CD14-positive monocyte (primary cell): ENCODE measurements around the gene PODN. TPM values are rescaled to one million over a fixed set of nuclear protein-coding genes. Genes with fewer than 3 reads are reported as not detected.

Experiments
- DNase-seq, 3 donors: peaks; one replicate each; pipeline ENCODE4 v3.0.0-alpha.2; 2011 to 2022
- H2AFZ ChIP-seq: 2 replicates; pipeline ENCODE4 v1.6.0; 2012; ENCODE audit warnings: mild to moderate bottlenecking, low read depth, low read length, inconsistent platforms; ENCODE audit not compliant: insufficient read depth, poor library complexity, severe bottlenecking
- H3K27ac ChIP-seq, 2 donors: 1 replicate in 1 of 2; 2 replicates in 1 of 2; pipeline ENCODE4 v1.5.1; 2012 to 2013; ENCODE audit warnings: low read length in 2 of 2, control low read depth in 1 of 2, inconsistent platforms in 1 of 2, low read depth in 1 of 2, mild to moderate bottlenecking in 1 of 2
- H3K27me3 ChIP-seq, 2 donors: one replicate each; pipeline versions ENCODE4 v1.6.0 to v1.6.1; 2011 to 2013; ENCODE audit warnings: low read length in 2 of 2; ENCODE audit not compliant: control insufficient read depth in 2 of 2, insufficient read depth in 2 of 2
- H3K36me3 ChIP-seq, 2 donors: replicated peaks in 1 of 2; 1 replicate in 1 of 2; 2 replicates in 1 of 2; pipeline versions ENCODE4 v1.5.1 to v1.6.1; 2012 to 2013; ENCODE audit warnings: low read length in 2 of 2, control low read depth in 1 of 2, inconsistent platforms in 1 of 2, mild to moderate bottlenecking in 1 of 2; ENCODE audit not compliant: insufficient read depth in 2 of 2, control insufficient read depth in 1 of 2
- H3K4me1 ChIP-seq, 2 donors: 1 replicate in 1 of 2; 2 replicates in 1 of 2; pipeline versions ENCODE4 v1.5.1 to v1.6.1; 2012 to 2013; ENCODE audit warnings: low read length in 2 of 2, control low read depth in 1 of 2, inconsistent platforms in 1 of 2, mild to moderate bottlenecking in 1 of 2, moderate library complexity in 1 of 2; ENCODE audit not compliant: insufficient read depth in 2 of 2, control insufficient read depth in 1 of 2
- H3K4me2 ChIP-seq: replicated peaks from 2 replicates; pipeline ENCODE3; 2012; ENCODE audit warnings: low read length, moderate library complexity, mild to moderate bottlenecking; ENCODE audit not compliant: poor library complexity, severe bottlenecking; ENCODE audit errors: extremely low read depth
- H3K4me3 ChIP-seq, 3 experiments: fragments of 200-600 bp in 1 of 3; sonication (generic) in 1 of 3; replicated peaks in 1 of 3; 1 replicate in 2 of 3; 2 replicates in 1 of 3; pipeline ENCODE4 v1.5.1; 2011 to 2013; ENCODE audit warnings: low read length in 3 of 3, mild to moderate bottlenecking in 3 of 3, control low read depth in 2 of 3, low read depth in 2 of 3, inconsistent platforms in 1 of 3, moderate library complexity in 1 of 3
- H3K79me2 ChIP-seq: 2 replicates; pipeline ENCODE4 v1.6.0; 2012; ENCODE audit warnings: mild to moderate bottlenecking, control low read depth, inconsistent platforms, low read length, moderate library complexity; ENCODE audit not compliant: insufficient read depth
- H3K9ac ChIP-seq: 2 replicates; pipeline ENCODE4 v1.6.0; 2017; ENCODE audit warnings: low read length, mild to moderate bottlenecking; ENCODE audit not compliant: insufficient read depth, poor library complexity, severe bottlenecking
- H3K9me3 ChIP-seq, 2 donors: replicated peaks in 1 of 2; 1 replicate in 1 of 2; 2 replicates in 1 of 2; pipeline versions ENCODE4 v1.5.1 to v1.6.1; 2012 to 2013; ENCODE audit warnings: low read length in 2 of 2, control low read depth in 1 of 2; ENCODE audit not compliant: control insufficient read depth in 1 of 2, insufficient read depth in 1 of 2
- H4K20me1 ChIP-seq: 2 replicates; pipeline ENCODE4 v1.6.0; 2012; ENCODE audit warnings: mild to moderate bottlenecking, low read length, control low read depth, moderate library complexity; ENCODE audit not compliant: insufficient read depth
- H3K27ac Mint-ChIP-seq, 7 donors: one replicate each; pipeline ENCODE4 v1.8.0; 2020; ENCODE audit warnings: mild to moderate bottlenecking in 7 of 7, mixed read lengths in 7 of 7, moderate library complexity in 6 of 7, inconsistent platforms in 2 of 7
- H3K27me3 Mint-ChIP-seq, 3 donors: one replicate each; pipeline ENCODE4 v1.8.0; 2021 to 2022; ENCODE audit warnings: low read depth in 3 of 3, mild to moderate bottlenecking in 3 of 3, mixed read lengths in 3 of 3, moderate library complexity in 3 of 3, inconsistent platforms in 1 of 3
- H3K36me3 Mint-ChIP-seq, 2 donors: one replicate each; pipeline ENCODE4 v1.8.0; 2020; ENCODE audit warnings: mixed read lengths in 2 of 2, inconsistent platforms in 1 of 2, mild to moderate bottlenecking in 1 of 2
- H3K4me1 Mint-ChIP-seq: one replicate; pipeline ENCODE4 v1.8.0; 2020; ENCODE audit warnings: mild to moderate bottlenecking, mixed read lengths
- H3K4me3 Mint-ChIP-seq, 2 donors: one replicate each; pipeline ENCODE4 v1.8.0; 2020; ENCODE audit warnings: mild to moderate bottlenecking in 2 of 2, mixed read lengths in 2 of 2, moderate library complexity in 1 of 2
- H3K9me3 Mint-ChIP-seq, 7 donors: one replicate each; pipeline ENCODE4 v1.8.0; 2020 to 2022; ENCODE audit warnings: mixed read lengths in 7 of 7, mild to moderate bottlenecking in 6 of 7, moderate library complexity in 6 of 7, inconsistent platforms in 2 of 7
- CTCF ChIP-seq: fragments of 200-600 bp; IDR thresholded peaks from one replicate; pipeline ENCODE4 v1.8.0; 2022; ENCODE audit warnings: antibody characterized with exemption, mild to moderate bottlenecking
- WGBS: methylation state at CpG from one replicate; pipeline ENCODE4 v1.1.5; 2013; ENCODE audit warnings: missing lambda C conversion rate; ENCODE audit not compliant: insufficient coverage; 5-methylcytosine and 5-hydroxymethylcytosine counted together
- intact Hi-C, 2 donors: fragments of 100-400 bp; cut with micrococcal nuclease; formaldehyde crosslinking; loops; one replicate each; pipeline versions ENCODE4 v1.15.0 to v1.15.1; 2023
- polyA plus RNA-seq, 3 donors: library from polyadenylated mRNA; depleted of rRNA in 1 of 3; unstranded in 2 of 3; stranded (reverse) in 1 of 3; fragments of 300-500 nt in 2 of 3; fragments of >200 nt in 1 of 3; fragmentation: Illumina TruSeq in 2 of 3; gene quantifications; 1 replicate in 2 of 3; 2 replicates in 1 of 3; pipeline ENCODE4 v1.2.3, GENCODE V29; 2012 to 2021

Gene PODN
- polyA plus RNA-seq, 3 donors, result not detected

DNA sequence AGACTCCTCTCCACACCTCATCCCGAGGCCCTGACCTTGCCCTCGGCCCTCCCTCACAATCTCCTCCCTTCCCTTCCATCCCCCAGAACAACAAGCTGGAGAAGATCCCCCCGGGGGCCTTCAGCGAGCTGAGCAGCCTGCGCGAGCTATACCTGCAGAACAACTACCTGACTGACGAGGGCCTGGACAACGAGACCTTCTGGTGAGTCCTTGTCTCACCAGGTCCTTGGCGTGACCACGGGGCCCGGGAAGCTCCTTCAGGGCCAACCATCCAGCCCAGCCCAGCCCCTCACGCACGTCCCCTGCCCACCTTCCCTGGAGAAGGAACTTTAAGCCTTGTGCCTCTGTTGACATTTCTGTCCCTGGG is 15.6 kb downstream of the PODN start:
- Mint-ChIP-seq H3K27me3 (peaks cover 0 to 2% (median 2%) of the 10 kb centered on the region in 3 donors), H3K4me1 (no peaks in the 10 kb centered on the region), H3K27ac (peak overlapping the region in 1 of 7 donors; percentile 43), H3K36me3 (no peaks in the 10 kb centered on the region), H3K9me3 (no peaks in the 10 kb centered on the region), H3K4me3 (no peak overlapping the region)
- H3K9me3 ChIP-seq, result no peaks in the 10 kb centered on the region
- H3K4me1 ChIP-seq, result no peaks in the 10 kb centered on the region
- H2AFZ ChIP-seq, result no peak overlapping the region
- no peak overlapping the region for H3K4me2 ChIP-seq
- no peak for TF ChIP-seq CTCF
- H3K27me3 ChIP-seq, result no peaks in the 10 kb centered on the region
- no peaks in the 10 kb centered on the region for H3K79me2 ChIP-seq
- no peak overlapping the region for H3K27ac ChIP-seq
- DNase-seq, result no peak
- no peak overlapping the region for H3K9ac ChIP-seq
- intact Hi-C loops, result no loop called here
- H3K36me3 ChIP-seq, result no peaks in the 10 kb centered on the region
- WGBS, result 95% methylated on average over 10 of the region's 13 CpGs
- H3K4me3 ChIP-seq, result no peak overlapping the region
- H4K20me1 ChIP-seq, result no peaks in the 10 kb centered on the region

- H3K36me3 ChIP-seq, result no peaks in the 10 kb centered on the region
- no peaks in the 10 kb centered on the region for H3K9me3 Mint-ChIP-seq
- H3K27me3 Mint-ChIP-seq, result peaks cover 0 to 5% (median 2%) of the 10 kb centered on the region in 3 donors
- no peak overlapping the region for H3K9ac ChIP-seq
- 96% methylated on average over 44 of the region's 46 CpGs for WGBS
- no peaks in the 10 kb centered on the region for H3K79me2 ChIP-seq
- DNase-seq, result no peak
- H2AFZ ChIP-seq, result no peak overlapping the region
- H3K27me3 ChIP-seq, result no peaks in the 10 kb centered on the region
- no peaks in the 10 kb centered on the region for H3K4me1 ChIP-seq
- H3K36me3 Mint-ChIP-seq, result no peaks in the 10 kb centered on the region
- no peaks in the 10 kb centered on the region for H3K9me3 ChIP-seq
- H3K4me1 Mint-ChIP-seq, result no peaks in the 10 kb centered on the region
- no peak overlapping the region for H3K27ac ChIP-seq
- H3K4me3 Mint-ChIP-seq, result no peak overlapping the region
- H3K4me2 ChIP-seq, result no peak overlapping the region
- no peak for TF ChIP-seq CTCF
- H4K20me1 ChIP-seq, result no peaks in the 10 kb centered on the region
- intact Hi-C loops, result no loop called here
- H3K4me3 ChIP-seq, result no peak overlapping the region
- H3K27ac Mint-ChIP-seq, result no peak overlapping the region
Observed at GRCh38 chr1:53078333-53079101, 16.5 kb downstream of the PODN start.
